Liver (tissue), 2 donors: ENCODE results near the gene LDLRAD3.

Experiments used
- TF ChIP-seq, protein P1 (sequence below): fragments of 150-350 bp; IDR thresholded peaks from 2 replicates; pipeline ENCODE4 v1.5.1; 2017; ENCODE audit warnings: improper control_type of control experiment, low read depth, low read length; ENCODE audit not compliant: missing input control
- TF ChIP-seq, protein P2 (sequence below): IDR thresholded peaks from 2 replicates; pipeline ENCODE4 v1.6.1; 2016; ENCODE audit warnings: antibody characterized with exemption, mild to moderate bottlenecking
- donor health status: healthy.

DNA sequence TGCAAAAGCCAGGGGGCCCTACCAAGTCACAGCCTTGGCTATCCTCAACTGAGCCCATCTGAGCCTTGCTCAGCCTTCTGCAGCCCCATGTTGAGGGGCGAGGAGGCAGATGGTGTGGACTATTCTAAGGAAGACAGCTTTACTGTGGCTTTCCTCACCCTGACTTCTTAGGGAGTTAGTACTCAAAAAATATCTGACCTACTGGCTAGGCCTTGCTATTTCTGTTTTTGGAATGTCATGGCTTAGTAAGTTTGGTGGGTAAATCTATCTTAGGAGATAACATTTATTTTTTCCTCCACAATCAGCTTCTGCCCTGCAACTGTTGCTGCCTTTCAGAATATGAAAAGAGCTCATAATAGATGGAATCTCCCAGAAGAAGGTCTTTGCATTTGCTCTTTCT, 80.9 kb downstream of the LDLRAD3 start:
- TF ChIP-seq, protein P1, sequence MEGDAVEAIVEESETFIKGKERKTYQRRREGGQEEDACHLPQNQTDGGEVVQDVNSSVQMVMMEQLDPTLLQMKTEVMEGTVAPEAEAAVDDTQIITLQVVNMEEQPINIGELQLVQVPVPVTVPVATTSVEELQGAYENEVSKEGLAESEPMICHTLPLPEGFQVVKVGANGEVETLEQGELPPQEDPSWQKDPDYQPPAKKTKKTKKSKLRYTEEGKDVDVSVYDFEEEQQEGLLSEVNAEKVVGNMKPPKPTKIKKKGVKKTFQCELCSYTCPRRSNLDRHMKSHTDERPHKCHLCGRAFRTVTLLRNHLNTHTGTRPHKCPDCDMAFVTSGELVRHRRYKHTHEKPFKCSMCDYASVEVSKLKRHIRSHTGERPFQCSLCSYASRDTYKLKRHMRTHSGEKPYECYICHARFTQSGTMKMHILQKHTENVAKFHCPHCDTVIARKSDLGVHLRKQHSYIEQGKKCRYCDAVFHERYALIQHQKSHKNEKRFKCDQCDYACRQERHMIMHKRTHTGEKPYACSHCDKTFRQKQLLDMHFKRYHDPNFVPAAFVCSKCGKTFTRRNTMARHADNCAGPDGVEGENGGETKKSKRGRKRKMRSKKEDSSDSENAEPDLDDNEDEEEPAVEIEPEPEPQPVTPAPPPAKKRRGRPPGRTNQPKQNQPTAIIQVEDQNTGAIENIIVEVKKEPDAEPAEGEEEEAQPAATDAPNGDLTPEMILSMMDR: no peak
- TF ChIP-seq, protein P2, sequence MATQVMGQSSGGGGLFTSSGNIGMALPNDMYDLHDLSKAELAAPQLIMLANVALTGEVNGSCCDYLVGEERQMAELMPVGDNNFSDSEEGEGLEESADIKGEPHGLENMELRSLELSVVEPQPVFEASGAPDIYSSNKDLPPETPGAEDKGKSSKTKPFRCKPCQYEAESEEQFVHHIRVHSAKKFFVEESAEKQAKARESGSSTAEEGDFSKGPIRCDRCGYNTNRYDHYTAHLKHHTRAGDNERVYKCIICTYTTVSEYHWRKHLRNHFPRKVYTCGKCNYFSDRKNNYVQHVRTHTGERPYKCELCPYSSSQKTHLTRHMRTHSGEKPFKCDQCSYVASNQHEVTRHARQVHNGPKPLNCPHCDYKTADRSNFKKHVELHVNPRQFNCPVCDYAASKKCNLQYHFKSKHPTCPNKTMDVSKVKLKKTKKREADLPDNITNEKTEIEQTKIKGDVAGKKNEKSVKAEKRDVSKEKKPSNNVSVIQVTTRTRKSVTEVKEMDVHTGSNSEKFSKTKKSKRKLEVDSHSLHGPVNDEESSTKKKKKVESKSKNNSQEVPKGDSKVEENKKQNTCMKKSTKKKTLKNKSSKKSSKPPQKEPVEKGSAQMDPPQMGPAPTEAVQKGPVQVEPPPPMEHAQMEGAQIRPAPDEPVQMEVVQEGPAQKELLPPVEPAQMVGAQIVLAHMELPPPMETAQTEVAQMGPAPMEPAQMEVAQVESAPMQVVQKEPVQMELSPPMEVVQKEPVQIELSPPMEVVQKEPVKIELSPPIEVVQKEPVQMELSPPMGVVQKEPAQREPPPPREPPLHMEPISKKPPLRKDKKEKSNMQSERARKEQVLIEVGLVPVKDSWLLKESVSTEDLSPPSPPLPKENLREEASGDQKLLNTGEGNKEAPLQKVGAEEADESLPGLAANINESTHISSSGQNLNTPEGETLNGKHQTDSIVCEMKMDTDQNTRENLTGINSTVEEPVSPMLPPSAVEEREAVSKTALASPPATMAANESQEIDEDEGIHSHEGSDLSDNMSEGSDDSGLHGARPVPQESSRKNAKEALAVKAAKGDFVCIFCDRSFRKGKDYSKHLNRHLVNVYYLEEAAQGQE: no peak
